Astrocyte (in vitro differentiated cells and primary cell): ENCODE results near the gene PIGQ. TPM values are rescaled to one million over a fixed set of nuclear protein-coding genes. Genes with fewer than 3 reads are reported as not detected.

ENCODE experiments used
- DNase-seq: peaks from one replicate; pipeline ENCODE4 v3.0.0-alpha.2; 2010; ENCODE audit warnings: low read depth
- FAIRE-seq: peaks from 2 replicates; lab custom pipeline; 2011; peaks lifted over from hg19 to GRCh38; lab: Jason Lieb, UNC
- H2AFZ ChIP-seq: 2 replicates; pipeline ENCODE4 v1.6.0; 2012; ENCODE audit warnings: low read depth, low read length, inconsistent platforms
- H3K27ac ChIP-seq: 2 replicates; pipeline ENCODE4 v1.5.1; 2011; ENCODE audit warnings: low read depth, low read length, inconsistent platforms
- H3K27me3 ChIP-seq: 2 replicates; pipeline ENCODE4 v1.6.0; 2011; ENCODE audit warnings: low read length, inconsistent platforms; ENCODE audit not compliant: insufficient read depth
- H3K36me3 ChIP-seq: 2 replicates; pipeline ENCODE4 v1.5.1; 2011; ENCODE audit warnings: low read length, inconsistent platforms; ENCODE audit not compliant: insufficient read depth
- H3K4me1 ChIP-seq: 2 replicates; pipeline ENCODE4 v1.5.1; 2011; ENCODE audit warnings: low read length, inconsistent platforms; ENCODE audit not compliant: insufficient read depth
- H3K4me2 ChIP-seq: 2 replicates; pipeline ENCODE4 v1.6.0; 2012; ENCODE audit warnings: low read length, inconsistent platforms
- H3K4me3 ChIP-seq: 2 replicates; pipeline ENCODE4 v1.5.1; 2011; ENCODE audit warnings: low read depth, mild to moderate bottlenecking, low read length, inconsistent platforms; ENCODE audit not compliant: insufficient read depth
- H3K79me2 ChIP-seq: 2 replicates; pipeline ENCODE4 v1.6.0; 2012; ENCODE audit warnings: mild to moderate bottlenecking, low read length, inconsistent platforms; ENCODE audit not compliant: insufficient read depth
- H3K9ac ChIP-seq: 2 replicates; pipeline ENCODE4 v1.6.0; 2012; ENCODE audit warnings: mild to moderate bottlenecking, low read length, inconsistent platforms
- H3K9me3 ChIP-seq: 2 replicates; pipeline ENCODE4 v1.5.1; 2012; ENCODE audit warnings: low read depth, mild to moderate bottlenecking, low read length, inconsistent platforms; ENCODE audit not compliant: insufficient read depth
- H4K20me1 ChIP-seq: 2 replicates; pipeline ENCODE4 v1.6.0; 2012; ENCODE audit warnings: low read length, inconsistent platforms; ENCODE audit not compliant: insufficient read depth
- H3K27ac Mint-ChIP-seq: one replicate; pipeline ENCODE4 v1.8.0; 2021; ENCODE audit warnings: mild to moderate bottlenecking, mixed read lengths; ENCODE audit not compliant: unreplicated experiment
- H3K27me3 Mint-ChIP-seq: one replicate; pipeline ENCODE4 v1.8.0; 2021; ENCODE audit warnings: low read depth, mixed read lengths; ENCODE audit not compliant: unreplicated experiment
- H3K36me3 Mint-ChIP-seq: one replicate; pipeline ENCODE4 v1.8.0; 2021; ENCODE audit warnings: low read depth, mixed read lengths; ENCODE audit not compliant: unreplicated experiment
- H3K4me1 Mint-ChIP-seq: one replicate; pipeline ENCODE4 v1.8.0; 2021; ENCODE audit warnings: low read depth, mixed read lengths; ENCODE audit not compliant: unreplicated experiment
- H3K4me3 Mint-ChIP-seq: one replicate; pipeline ENCODE4 v1.8.0; 2021; ENCODE audit warnings: mild to moderate bottlenecking, moderate library complexity, mixed read lengths; ENCODE audit not compliant: unreplicated experiment
- H3K9me3 Mint-ChIP-seq: one replicate; pipeline ENCODE4 v1.8.0; 2021; ENCODE audit warnings: mild to moderate bottlenecking, mixed read lengths; ENCODE audit not compliant: unreplicated experiment
- EZH2 ChIP-seq: IDR thresholded peaks from 2 replicates; pipeline ENCODE4 v1.6.1; 2012; ENCODE audit warnings: mild to moderate bottlenecking, low read length, inconsistent platforms; ENCODE audit not compliant: insufficient read depth
- total RNA-seq: library from RNA; stranded (reverse); gene quantifications from 2 replicates; pipeline ENCODE4 v1.2.1, GENCODE V29; 2021
- TF ChIP-seq, protein P1 (sequence below): IDR thresholded peaks from 2 replicates; pipeline ENCODE4 v1.5.1; 2011; ENCODE audit warnings: low read depth, mild to moderate bottlenecking, inconsistent platforms, low read length, moderate library complexity; ENCODE audit not compliant: insufficient read depth

The PIGQ gene
- total RNA-seq, 1 donor from 2014 or later = 22.4 TPM

DNA sequence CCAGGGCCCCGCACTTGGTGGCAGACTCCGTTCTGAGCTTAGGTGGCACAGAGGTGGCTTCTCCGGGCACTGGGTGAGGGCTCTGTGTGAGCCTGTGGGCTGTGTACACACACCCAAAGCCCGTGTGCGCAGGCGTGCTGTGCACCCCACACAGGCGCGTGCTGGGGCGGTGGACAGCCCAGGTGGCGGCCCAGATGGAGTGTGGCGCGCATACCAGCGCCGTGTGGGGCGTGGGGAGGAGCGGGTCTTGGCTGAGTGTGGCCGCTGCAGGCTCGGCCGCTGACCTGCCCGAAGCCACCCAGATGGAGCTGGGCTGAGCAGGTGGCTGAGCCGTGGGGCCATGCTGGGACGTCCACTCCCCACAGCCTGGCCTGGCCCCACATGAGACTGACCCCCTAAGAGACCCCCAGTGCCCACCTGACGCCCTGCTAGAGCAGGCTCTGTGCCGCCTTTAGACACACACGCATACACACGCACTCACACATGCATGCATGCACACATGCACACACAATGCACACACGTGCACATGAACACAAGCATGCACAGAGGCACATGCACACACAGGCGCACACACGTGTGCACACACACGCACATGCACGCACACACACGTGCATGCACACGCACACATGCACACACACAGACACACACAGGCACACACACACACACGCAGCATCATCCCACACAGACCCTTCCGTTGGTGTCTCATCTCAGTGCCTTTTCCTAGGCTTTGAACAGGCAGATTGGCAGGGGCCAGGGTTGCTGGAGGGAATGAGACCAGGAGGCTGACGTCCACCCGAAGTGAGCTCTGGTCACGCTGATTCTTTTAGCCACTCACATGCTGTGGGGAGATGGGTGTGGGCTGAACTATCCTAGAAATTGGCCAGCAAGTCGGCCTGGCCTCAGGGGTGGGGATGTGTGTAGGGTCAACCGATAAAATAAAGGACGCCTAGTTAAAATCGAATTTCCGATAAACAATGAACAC, 7.5 kb upstream of the PIGQ start:
- Histone ChIP-seq H3K9me3 (no peaks in the 10 kb centered on the region), H3K79me2 (no peaks in the 10 kb centered on the region), H3K27ac (no peak overlapping the region), H3K36me3 (no peaks in the 10 kb centered on the region), H3K4me3 (no peak overlapping the region), H4K20me1 (no peaks in the 10 kb centered on the region), H3K27me3 (peaks cover 21% of the 10 kb centered on the region), H3K4me1 (peaks cover 7% of the 10 kb centered on the region), H3K4me2 (no peak overlapping the region), H2AFZ (no peak overlapping the region), H3K9ac (no peak overlapping the region)
- Mint-ChIP-seq H3K36me3 (no peaks in the 10 kb centered on the region), H3K27ac (no peak overlapping the region), H3K27me3 (peaks cover 10% of the 10 kb centered on the region), H3K4me1 (no peaks in the 10 kb centered on the region), H3K4me3 (no peak overlapping the region), H3K9me3 (no peaks in the 10 kb centered on the region)
- no peak for FAIRE-seq
- DNase-seq = no peak
- TF ChIP-seq, protein P1, sequence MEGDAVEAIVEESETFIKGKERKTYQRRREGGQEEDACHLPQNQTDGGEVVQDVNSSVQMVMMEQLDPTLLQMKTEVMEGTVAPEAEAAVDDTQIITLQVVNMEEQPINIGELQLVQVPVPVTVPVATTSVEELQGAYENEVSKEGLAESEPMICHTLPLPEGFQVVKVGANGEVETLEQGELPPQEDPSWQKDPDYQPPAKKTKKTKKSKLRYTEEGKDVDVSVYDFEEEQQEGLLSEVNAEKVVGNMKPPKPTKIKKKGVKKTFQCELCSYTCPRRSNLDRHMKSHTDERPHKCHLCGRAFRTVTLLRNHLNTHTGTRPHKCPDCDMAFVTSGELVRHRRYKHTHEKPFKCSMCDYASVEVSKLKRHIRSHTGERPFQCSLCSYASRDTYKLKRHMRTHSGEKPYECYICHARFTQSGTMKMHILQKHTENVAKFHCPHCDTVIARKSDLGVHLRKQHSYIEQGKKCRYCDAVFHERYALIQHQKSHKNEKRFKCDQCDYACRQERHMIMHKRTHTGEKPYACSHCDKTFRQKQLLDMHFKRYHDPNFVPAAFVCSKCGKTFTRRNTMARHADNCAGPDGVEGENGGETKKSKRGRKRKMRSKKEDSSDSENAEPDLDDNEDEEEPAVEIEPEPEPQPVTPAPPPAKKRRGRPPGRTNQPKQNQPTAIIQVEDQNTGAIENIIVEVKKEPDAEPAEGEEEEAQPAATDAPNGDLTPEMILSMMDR = no peak
- TF ChIP-seq EZH2 = no peak

DNA sequence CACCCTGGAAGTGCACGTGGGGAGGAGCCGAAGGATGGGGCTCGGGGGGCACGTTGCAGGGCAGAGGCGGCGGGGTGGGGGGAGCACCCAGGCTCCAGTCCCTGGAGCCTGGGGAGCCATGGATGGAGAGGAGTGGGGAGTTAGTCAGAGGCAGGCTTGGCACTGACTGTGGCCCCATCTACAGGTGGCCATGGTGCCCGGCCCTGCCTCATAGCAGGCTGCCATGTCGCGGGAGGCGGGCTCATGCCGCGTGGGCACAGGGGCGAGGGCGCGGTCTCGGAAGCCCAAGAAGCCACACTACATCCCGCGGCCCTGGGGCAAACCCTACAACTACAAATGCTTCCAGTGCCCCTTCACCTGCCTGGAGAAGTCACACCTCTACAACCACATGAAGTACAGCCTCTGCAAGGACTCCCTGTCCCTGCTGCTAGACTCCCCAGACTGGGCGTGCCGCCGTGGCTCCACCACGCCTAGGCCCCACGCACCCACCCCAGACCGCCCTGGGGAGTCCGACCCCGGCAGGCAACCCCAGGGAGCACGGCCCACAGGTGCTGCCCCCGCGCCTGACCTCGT, 6.6 kb upstream of the PIGQ start:
- H3K4me1 Mint-ChIP-seq = no peaks in the 10 kb centered on the region
- no peak overlapping the region for H3K27ac Mint-ChIP-seq
- peaks cover 10% of the 10 kb centered on the region for H3K27me3 Mint-ChIP-seq
- Histone ChIP-seq H2AFZ (no peak overlapping the region), H3K9me3 (no peaks in the 10 kb centered on the region), H3K4me3 (no peak overlapping the region), H3K36me3 (no peaks in the 10 kb centered on the region), H3K27me3 (peaks cover 21% of the 10 kb centered on the region), H3K27ac (no peak overlapping the region), H4K20me1 (no peaks in the 10 kb centered on the region), H3K4me1 (peaks cover 7% of the 10 kb centered on the region), H3K9ac (no peak overlapping the region), H3K79me2 (no peaks in the 10 kb centered on the region), H3K4me2 (no peak overlapping the region)
- H3K36me3 Mint-ChIP-seq = no peaks in the 10 kb centered on the region
- no peak for DNase-seq
- FAIRE-seq = no peak
- no peaks in the 10 kb centered on the region for H3K9me3 Mint-ChIP-seq
- no peak overlapping the region for H3K4me3 Mint-ChIP-seq
- TF ChIP-seq EZH2 = no peak
- TF ChIP-seq, protein P1 = no peak
